ENCODE results near the gene ZNF629. TPM values are rescaled to one million over a fixed set of nuclear protein-coding genes. Genes with fewer than 3 reads are reported as not detected.
"Not testable (repeated sequence)": the region's sequence is repeated elsewhere in the genome, so short reads cannot be mapped to it uniquely, and the experiment has no call there.

ZNF629 gene
- polyA plus RNA-seq (ENCODE audit: insufficient read length in 10 of 10) = 10 to 100 TPM; 11.3 to 15.4 (median 12.9) TPM
- long read RNA-seq, donor 1, full-length matches to known transcripts = 2 of 2 reads
- long read RNA-seq, donor 1, partial matches to known transcripts = 0 of 2 reads
- long read RNA-seq, donor 1, other reads (novel, unspliced or antisense) = 0 of 2 reads
- long read RNA-seq, donor 2, full-length matches to known transcripts = 1 of 1 reads
- long read RNA-seq, donor 2, partial matches to known transcripts = 0 of 1 reads
- long read RNA-seq, donor 2, other reads (novel, unspliced or antisense) = 0 of 1 reads
- long read RNA-seq, donor 3 = 0 reads
- long read RNA-seq, donor 4, full-length matches to known transcripts = 2 of 2 reads
- long read RNA-seq, donor 4, partial matches to known transcripts = 0 of 2 reads
- long read RNA-seq, donor 4, other reads (novel, unspliced or antisense) = 0 of 2 reads
- long read RNA-seq, donor 5, full-length matches to known transcripts = 2 of 2 reads
- long read RNA-seq, donor 5, partial matches to known transcripts = 0 of 2 reads
- long read RNA-seq, donor 5, other reads (novel, unspliced or antisense) = 0 of 2 reads
- long read RNA-seq, donor 6, full-length matches to known transcripts = 5 of 5 reads
- long read RNA-seq, donor 6, partial matches to known transcripts = 0 of 5 reads
- long read RNA-seq, donor 6, other reads (novel, unspliced or antisense) = 0 of 5 reads
- long read RNA-seq, donor 7, full-length matches to known transcripts = 1 of 1 reads
- long read RNA-seq, donor 7, partial matches to known transcripts = 0 of 1 reads
- long read RNA-seq, donor 7, other reads (novel, unspliced or antisense) = 0 of 1 reads
- long read RNA-seq, donor 8, full-length matches to known transcripts = 2 of 2 reads
- long read RNA-seq, donor 8, partial matches to known transcripts = 0 of 2 reads
- long read RNA-seq, donor 8, other reads (novel, unspliced or antisense) = 0 of 2 reads
- long read RNA-seq, donor 9 = 0 reads

- DNase-seq = peak; percentile 77 to 93 (median 85)
Measured at GRCh38 chr16:30786936-30787612, at the start of gene ZNF629. ZNF629 (minus strand) TSS chr16:30787205; CDS start chr16:30784482, 2,723 bp downstream.

GRCh38 chr16:30834130-30834740, 47.2 kb upstream of the ZNF629 start:
- no peak for DNase-seq

GRCh38 chr16:30830072-30830417, 43.0 kb upstream of the ZNF629 start:
- no peak for DNase-seq

GRCh38 chr16:30829130-30830071, 42.4 kb upstream of the ZNF629 start:
- DNase-seq = no peak

- DNase-seq = no peak
Measured at GRCh38 chr16:30821891-30822290, 34.9 kb upstream of the ZNF629 start.

GRCh38 chr16:30821441-30821840, 34.4 kb upstream of the ZNF629 start:
- DNase-seq = not testable (repeated sequence)

- no peak for DNase-seq
Measured at GRCh38 chr16:30820952-30821421, 34.0 kb upstream of the ZNF629 start.

GRCh38 chr16:30816769-30817168, 29.8 kb upstream of the ZNF629 start:
- DNase-seq = no peak

GRCh38 chr16:30813821-30814189, 26.8 kb upstream of the ZNF629 start:
- no peak for DNase-seq

GRCh38 chr16:30809675-30810074, 22.7 kb upstream of the ZNF629 start:
- not testable (repeated sequence) for DNase-seq

GRCh38 chr16:30808890-30809426, 22.0 kb upstream of the ZNF629 start:
- not testable (repeated sequence) for DNase-seq

- no peak for DNase-seq
Measured at GRCh38 chr16:30808146-30808545, 21.1 kb upstream of the ZNF629 start.

- DNase-seq = peak; percentile 80 to 95 (median 92)
Measured at GRCh38 chr16:30805370-30806169, 18.6 kb upstream of the ZNF629 start.

GRCh38 chr16:30805056-30805369, 18.0 kb upstream of the ZNF629 start:
- DNase-seq = no peak

GRCh38 chr16:30802936-30803335, 15.9 kb upstream of the ZNF629 start:
- no peak for DNase-seq

GRCh38 chr16:30797670-30798309, 10.8 kb upstream of the ZNF629 start:
- DNase-seq = no peak

- DNase-seq = no peak
Measured at GRCh38 chr16:30794634-30795033, 7.6 kb upstream of the ZNF629 start.

- no peak for DNase-seq
Measured at GRCh38 chr16:30793508-30794069, 6.6 kb upstream of the ZNF629 start.

Measured in muscle of back (tissue), 13 donors.